Kidney (tissue), 14 donors: Measurements from ENCODE around the gene BORCS5. TPM values are rescaled to one million over a fixed set of nuclear protein-coding genes. Genes with fewer than 3 reads are reported as not detected.

Experiments used
- DNase-seq, 5 donors: peaks; one replicate each; pipeline ENCODE4 v3.0.0-alpha.2; 2013 to 2020
- FAIRE-seq: peaks from 2 replicates; lab custom pipeline; 2012; peaks lifted over from hg19 to GRCh38; lab: Jason Lieb, UNC
- H3K27ac ChIP-seq, 2 donors: one replicate each; pipeline ENCODE4 v1.7.0; 2013; ENCODE audit warnings: low read depth in 2 of 2, low read length in 2 of 2, inconsistent platforms in 1 of 2
- H3K27me3 ChIP-seq: one replicate; pipeline ENCODE4 v1.7.1; 2013; ENCODE audit warnings: low read length, inconsistent platforms; ENCODE audit not compliant: control insufficient read depth, insufficient read depth
- H3K36me3 ChIP-seq, 3 donors: one replicate each; pipeline versions ENCODE4 v1.7.0 to v1.7.1; 2013; ENCODE audit warnings: low read length in 3 of 3, control low read depth in 1 of 3, inconsistent platforms in 1 of 3; ENCODE audit not compliant: insufficient read depth in 3 of 3, control insufficient read depth in 2 of 3
- H3K4me1 ChIP-seq, 3 donors: one replicate each; pipeline versions ENCODE4 v1.7.0 to v1.7.1; 2013; ENCODE audit warnings: low read length in 3 of 3, inconsistent platforms in 1 of 3, low read depth in 1 of 3; ENCODE audit not compliant: control insufficient read depth in 2 of 3, insufficient read depth in 2 of 3
- H3K4me3 ChIP-seq, 3 donors: one replicate each; pipeline versions ENCODE4 v1.7.0 to v1.8.1; 2013; ENCODE audit warnings: low read length in 3 of 3, control low read depth in 1 of 3, inconsistent platforms in 1 of 3
- H3K9ac ChIP-seq, 3 donors: one replicate each; pipeline versions ENCODE4 v1.7.0 to v1.7.1; 2013; ENCODE audit warnings: low read length in 3 of 3, control low read depth in 1 of 3, inconsistent platforms in 1 of 3
- H3K9me3 ChIP-seq, 3 donors: one replicate each; pipeline versions ENCODE4 v1.7.0 to v1.7.1; 2013; ENCODE audit warnings: low read length in 3 of 3, control low read depth in 1 of 3, inconsistent platforms in 1 of 3; ENCODE audit not compliant: control insufficient read depth in 2 of 3, insufficient read depth in 1 of 3
- intact Hi-C: fragments of 100-400 bp; cut with DNase I; formaldehyde crosslinking; loops from one replicate; pipeline ENCODE4 v1.11.1; 2022
- polyA plus RNA-seq: library from polyadenylated mRNA; stranded (reverse); fragments of 350-450 nt; fragmentation: Illumina TruSeq; extraction: RNeasy Lipid Tissue Mini Kit (QIAGEN cat#74804); gene quantifications from one replicate; pipeline ENCODE4 v1.2.3, GENCODE V29; 2014; ENCODE audit warnings: low read depth, low replicate concordance; ENCODE audit not compliant: insufficient read depth
- total RNA-seq: library from RNA; stranded (reverse); fragmentation: NEBNext Ultra II Directional; extraction: Animal tissue kit (Norgen Biotek cat#: 25700); gene quantifications from one replicate; pipeline ENCODE4 v1.2.1, GENCODE V29; 2021
- TF ChIP-seq, protein P1 (sequence below): IDR thresholded peaks from 3 replicates; pipeline ENCODE4 v1.5.1; 2012; ENCODE audit warnings: mild to moderate bottlenecking, moderate library complexity, borderline replicate concordance; ENCODE audit not compliant: insufficient read depth; ENCODE audit errors: extremely low read depth
- donor health status: control.
- donor health status: control.
- donor health status: control.
- donor health status: control.
- donor health status: control.
- donor health status: DM: yes; HTN: yes; CAD: no.
- donor health status: Normal renal cell carcinoma (clear cell type).

BORCS5 gene
- total and polyA plus RNA-seq, 2 donors from 2014 or later = 11.2 to 14.0 TPM

DNA sequence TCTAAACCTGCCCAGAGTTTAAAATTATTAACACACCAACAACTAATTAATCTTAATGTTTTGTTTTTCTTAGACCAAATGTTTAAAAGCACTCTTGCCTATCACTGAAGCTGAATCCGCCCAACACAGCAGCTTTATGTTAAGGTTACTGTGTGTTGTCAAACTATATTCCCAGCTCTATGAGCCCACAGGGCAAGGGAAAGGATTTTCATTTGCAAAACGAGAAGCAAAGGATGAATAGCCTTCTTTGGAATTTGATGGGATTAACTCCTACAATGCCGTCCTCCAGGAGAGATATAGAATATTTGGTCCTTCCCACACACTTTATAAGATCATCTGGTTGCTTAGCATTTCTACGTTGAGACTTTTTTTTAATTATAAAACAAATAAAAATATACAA is 162.0 kb downstream of the BORCS5 start:
- peaks cover 0 to 9% (median 8%) of the 10 kb centered on the region in 3 donors for H3K36me3 ChIP-seq
- no peaks in the 10 kb centered on the region for H3K4me1 ChIP-seq
- intact Hi-C loops = no loop called here
- no peak overlapping the region for H3K9ac ChIP-seq
- no peaks in the 10 kb centered on the region for H3K9me3 ChIP-seq
- TF ChIP-seq, protein P1, sequence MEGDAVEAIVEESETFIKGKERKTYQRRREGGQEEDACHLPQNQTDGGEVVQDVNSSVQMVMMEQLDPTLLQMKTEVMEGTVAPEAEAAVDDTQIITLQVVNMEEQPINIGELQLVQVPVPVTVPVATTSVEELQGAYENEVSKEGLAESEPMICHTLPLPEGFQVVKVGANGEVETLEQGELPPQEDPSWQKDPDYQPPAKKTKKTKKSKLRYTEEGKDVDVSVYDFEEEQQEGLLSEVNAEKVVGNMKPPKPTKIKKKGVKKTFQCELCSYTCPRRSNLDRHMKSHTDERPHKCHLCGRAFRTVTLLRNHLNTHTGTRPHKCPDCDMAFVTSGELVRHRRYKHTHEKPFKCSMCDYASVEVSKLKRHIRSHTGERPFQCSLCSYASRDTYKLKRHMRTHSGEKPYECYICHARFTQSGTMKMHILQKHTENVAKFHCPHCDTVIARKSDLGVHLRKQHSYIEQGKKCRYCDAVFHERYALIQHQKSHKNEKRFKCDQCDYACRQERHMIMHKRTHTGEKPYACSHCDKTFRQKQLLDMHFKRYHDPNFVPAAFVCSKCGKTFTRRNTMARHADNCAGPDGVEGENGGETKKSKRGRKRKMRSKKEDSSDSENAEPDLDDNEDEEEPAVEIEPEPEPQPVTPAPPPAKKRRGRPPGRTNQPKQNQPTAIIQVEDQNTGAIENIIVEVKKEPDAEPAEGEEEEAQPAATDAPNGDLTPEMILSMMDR = no peak
- no peaks in the 10 kb centered on the region for H3K27me3 ChIP-seq
- H3K4me3 ChIP-seq = no peak overlapping the region
- FAIRE-seq (no peak), DNase-seq (no peak)
- no peak overlapping the region for H3K27ac ChIP-seq

Other genes with a start within 250 kb of the BORCS5 start
- gene LRP6, start 90.0 kb upstream of the BORCS5 start, total RNA-seq = 44.1 TPM
- gene LRP6, start 90.0 kb upstream of the BORCS5 start, polyA plus RNA-seq = 7.5 TPM
- 38.7 TPM for gene MANSC1, start 6.8 kb upstream of the BORCS5 start, total RNA-seq
- 14.1 TPM for gene MANSC1, start 6.8 kb upstream of the BORCS5 start, polyA plus RNA-seq
- 27.4 TPM for gene DUSP16, start 205.8 kb downstream of the BORCS5 start, total RNA-seq
- gene DUSP16, start 205.8 kb downstream of the BORCS5 start, polyA plus RNA-seq = 6.6 TPM